GM13977 (cell line): ENCODE measurements around the gene TTF1.

Experiments used
- DNase-seq: peaks from one replicate; pipeline ENCODE4 v3.0.0; 2012; ENCODE audit warnings: low spot score
- in situ Hi-C: fragments of 300-500 bp; cut with MboI; formaldehyde crosslinking; loops from one replicate; pipeline ENCODE4 v1.12.0; 2022; ENCODE audit warnings: low sequenced_read_pairs, low pct_unique_long_range_greater_than_20kb, mixed read lengths, inconsistent platforms; ENCODE audit not compliant: unreplicated experiment
- TF ChIP-seq, protein P1 (sequence below): IDR thresholded peaks from 2 replicates; pipeline ENCODE4 v1.5.1; 2012; ENCODE audit warnings: mild to moderate bottlenecking, control low read depth; ENCODE audit not compliant: insufficient read depth; ENCODE audit errors: extremely low read depth, missing control alignments

The TTF1 gene

GRCh38 chr9:132406554-132407122, at the start of gene TTF1:
Gene TTF1, minus strand, starts transcription at chr9:132406840. Its CDS starts 4,019 bp downstream, at chr9:132402821.
- TF ChIP-seq, protein P1, sequence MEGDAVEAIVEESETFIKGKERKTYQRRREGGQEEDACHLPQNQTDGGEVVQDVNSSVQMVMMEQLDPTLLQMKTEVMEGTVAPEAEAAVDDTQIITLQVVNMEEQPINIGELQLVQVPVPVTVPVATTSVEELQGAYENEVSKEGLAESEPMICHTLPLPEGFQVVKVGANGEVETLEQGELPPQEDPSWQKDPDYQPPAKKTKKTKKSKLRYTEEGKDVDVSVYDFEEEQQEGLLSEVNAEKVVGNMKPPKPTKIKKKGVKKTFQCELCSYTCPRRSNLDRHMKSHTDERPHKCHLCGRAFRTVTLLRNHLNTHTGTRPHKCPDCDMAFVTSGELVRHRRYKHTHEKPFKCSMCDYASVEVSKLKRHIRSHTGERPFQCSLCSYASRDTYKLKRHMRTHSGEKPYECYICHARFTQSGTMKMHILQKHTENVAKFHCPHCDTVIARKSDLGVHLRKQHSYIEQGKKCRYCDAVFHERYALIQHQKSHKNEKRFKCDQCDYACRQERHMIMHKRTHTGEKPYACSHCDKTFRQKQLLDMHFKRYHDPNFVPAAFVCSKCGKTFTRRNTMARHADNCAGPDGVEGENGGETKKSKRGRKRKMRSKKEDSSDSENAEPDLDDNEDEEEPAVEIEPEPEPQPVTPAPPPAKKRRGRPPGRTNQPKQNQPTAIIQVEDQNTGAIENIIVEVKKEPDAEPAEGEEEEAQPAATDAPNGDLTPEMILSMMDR, result no peak
- peak; percentile 93 for DNase-seq
- in situ Hi-C loops, result no loop called here

GRCh38 chr9:132456241-132456640, 49.6 kb upstream of the TTF1 start:
- DNase-seq, result no peak
- TF ChIP-seq, protein P1, result no peak
- in situ Hi-C loops, result no loop called here

- DNase-seq, result no peak
- in situ Hi-C loops, result no loop called here
These were observed 44.6 kb upstream of the TTF1 start for GRCh38 chr9:132451276-132451675.

GRCh38 chr9:132447902-132448301, 41.3 kb upstream of the TTF1 start:
- in situ Hi-C loops, result no loop called here
- TF ChIP-seq, protein P1, result no peak
- no peak for DNase-seq

More at GRCh38 chr9:132451276-132451675, 44.6 kb upstream of the TTF1 start:
- TF ChIP-seq, protein P1, result no peak

DNA sequence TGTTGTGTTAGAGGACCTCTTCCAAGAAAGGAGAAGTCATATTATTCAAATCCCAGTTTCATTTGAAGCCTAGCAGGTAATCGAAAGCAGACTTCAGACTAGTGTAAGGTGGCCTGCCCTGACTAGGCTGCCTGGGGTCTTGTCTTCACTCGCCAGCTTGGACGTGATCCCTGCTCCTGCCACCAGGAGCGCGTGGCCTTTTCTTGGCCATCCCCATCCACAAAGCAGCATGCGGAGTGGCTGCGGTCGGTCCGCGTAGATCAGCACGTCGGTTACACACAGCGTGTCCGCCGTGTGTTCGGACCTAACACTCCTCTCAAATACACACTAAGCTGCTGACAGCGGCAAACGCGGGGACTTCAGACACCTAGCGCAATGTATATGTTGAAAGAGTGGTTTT, 40.7 kb upstream of the TTF1 start:
- in situ Hi-C loops, result no loop called here
- TF ChIP-seq, protein P1, result no peak
- DNase-seq, result no peak

DNA sequence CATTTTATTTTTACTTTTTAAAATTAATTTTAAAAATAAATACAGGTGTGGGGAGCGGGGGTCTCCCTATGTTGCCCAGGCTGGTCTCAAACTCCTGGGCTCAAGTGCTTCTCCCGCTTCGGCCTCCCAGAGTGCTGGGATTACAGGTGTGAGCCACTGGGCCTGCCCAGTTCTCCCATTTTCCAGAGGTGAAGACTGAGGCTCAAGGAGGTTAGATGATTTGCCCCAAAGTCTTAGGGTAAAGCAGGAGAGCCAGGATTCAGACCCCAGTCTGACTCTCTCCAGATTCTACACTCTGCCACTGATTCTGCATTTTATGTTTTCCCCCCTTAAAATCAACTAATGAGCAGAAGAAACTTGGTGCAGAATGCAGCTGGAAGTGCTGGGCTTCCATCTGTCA, 40.2 kb upstream of the TTF1 start:
- no peak for DNase-seq
- TF ChIP-seq, protein P1, result no peak
- in situ Hi-C loops, result no loop called here
